Activated CD4-positive, CD25-positive, alpha-beta regulatory T cell treated with anti-CD3 and anti-CD28 coated beads, Interleukin-2, amount 50 U/mL, for 24 hours (primary cell): ENCODE results near the gene CRYAB.
"Not testable (repeated sequence)": the region's sequence is repeated elsewhere in the genome, so short reads cannot be mapped to it uniquely, and the experiment has no call there.

Experiments used
- ATAC-seq, 2 donors: fragments of 150-1000 bp; cut with Tn5 transposase; one replicate each; pipeline ENCODE4 v1.10.0; 2021; ENCODE audit warnings: mild to moderate bottlenecking in 1 of 2, moderate library complexity in 1 of 2

The CRYAB gene

DNA sequence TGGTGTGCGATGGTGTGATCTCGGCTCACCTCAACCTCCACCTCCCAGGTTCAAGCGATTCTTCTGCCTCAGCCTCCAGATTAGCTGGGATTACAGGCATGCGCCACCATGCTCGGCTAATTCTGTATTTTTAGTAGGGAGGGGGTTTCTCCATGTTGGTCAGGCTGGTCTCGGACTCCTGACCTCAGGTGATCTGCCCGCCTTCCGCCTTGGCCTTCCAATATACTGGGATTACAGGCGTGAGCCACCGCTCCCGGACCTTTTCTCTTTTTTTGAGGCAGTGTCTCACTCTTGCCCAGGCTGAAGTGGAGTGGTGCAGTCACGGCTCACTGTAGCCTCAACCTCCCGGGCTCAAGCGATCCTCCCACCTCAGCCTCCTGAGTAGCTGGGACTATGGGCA is 21.6 kb upstream of the CRYAB start:
- ATAC-seq = not testable (repeated sequence)

DNA sequence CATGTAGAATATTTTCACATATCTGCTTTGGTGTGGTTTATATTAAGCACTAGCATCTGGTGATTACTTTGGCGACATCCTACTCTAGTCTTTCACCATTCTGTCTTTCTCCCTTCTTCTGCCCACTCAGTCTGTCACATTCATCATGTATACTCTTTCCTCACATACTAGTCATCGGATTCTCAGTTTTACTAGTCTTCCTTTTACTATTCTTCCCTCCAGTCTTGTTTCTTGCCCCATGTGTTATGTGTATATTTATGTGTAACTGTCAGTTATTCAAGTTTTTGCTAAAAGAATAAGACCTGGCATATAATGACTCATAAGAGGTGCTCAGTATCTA is 21.0 kb upstream of the CRYAB start:
- ATAC-seq = peak; percentile 79 to 84

DNA sequence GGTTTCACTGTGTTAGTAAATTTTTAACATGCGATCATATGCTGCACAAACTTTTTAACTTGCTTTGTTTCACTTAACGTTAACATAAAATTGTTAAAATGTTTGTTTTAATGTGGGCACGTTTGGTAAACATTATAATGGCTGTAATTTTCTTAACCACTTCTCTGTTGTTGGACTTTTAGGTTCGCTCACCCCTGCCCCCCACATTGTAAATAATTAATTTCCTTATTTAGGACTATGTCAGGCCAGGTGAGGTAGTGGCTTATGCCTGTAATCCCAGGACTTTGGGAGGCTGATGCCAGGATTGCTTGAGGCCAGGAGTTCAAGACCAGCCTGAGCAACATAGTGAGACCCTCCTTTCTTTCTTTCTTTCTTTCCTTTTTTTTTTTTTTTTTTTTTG is 18.9 kb upstream of the CRYAB start:
- ATAC-seq = no peak

DNA sequence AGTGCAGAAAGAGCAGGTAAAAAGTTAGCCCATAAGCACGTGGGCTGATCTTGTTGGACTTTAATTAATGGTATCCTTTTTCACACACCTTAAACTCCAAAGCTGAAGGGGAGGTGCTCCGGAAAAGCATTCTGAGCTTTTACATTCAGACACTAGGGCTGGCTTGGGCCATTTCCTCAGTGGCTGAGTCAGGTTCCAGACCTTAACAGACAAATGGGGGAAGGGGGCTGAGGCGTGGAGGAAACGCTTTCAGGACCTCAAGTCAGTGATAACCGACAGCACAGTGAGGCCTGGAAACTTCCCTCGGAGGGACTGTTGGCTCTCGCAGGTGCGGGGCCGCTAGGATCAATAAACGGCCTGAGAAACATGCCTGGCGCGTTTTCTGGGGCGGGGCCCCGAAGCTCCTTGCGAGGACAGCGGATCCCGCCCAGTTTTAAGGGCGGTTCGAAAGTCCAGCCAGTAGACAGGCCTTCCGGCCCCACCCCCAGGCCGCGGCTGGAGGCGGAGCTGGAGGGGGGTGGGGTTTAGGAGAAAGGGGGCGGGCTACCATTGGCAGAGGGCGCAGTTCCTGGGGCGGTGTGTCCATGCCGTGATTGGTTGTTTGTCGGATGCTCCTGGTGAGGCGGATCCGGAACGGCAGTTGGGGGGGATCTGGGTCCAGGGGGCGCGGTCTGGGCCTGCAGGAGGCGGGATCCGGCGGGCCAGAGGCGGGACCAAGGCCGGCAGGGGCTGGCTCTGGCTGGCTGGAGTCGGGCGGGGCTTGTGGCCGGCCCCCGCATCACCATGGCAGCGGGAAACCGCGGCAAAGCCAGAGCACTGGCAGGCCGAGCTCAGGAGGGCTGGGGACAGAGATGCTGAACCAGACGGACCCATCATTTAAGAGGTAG is 15.2 kb upstream of the CRYAB start:
- ATAC-seq = peak; percentile 89 to 91

DNA sequence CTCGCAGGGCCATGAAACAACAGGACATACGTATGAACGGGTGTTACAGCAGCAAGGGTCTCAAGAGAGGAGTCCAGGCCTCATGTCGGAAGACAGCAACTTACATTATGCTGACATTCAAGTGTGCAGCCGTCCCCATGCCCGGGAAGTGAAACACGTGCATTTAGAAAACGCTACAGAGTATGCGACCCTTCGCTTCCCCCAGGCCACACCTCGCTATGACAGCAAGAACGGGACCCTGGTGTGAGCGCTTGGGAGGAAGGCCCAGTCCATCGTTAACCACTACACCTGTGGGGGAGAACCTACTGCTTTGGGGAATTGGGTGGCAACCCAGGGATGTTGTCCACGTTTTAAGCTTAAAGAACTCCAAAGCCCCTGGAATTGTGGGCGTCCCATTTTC is 14.4 kb upstream of the CRYAB start:
- no peak for ATAC-seq

DNA sequence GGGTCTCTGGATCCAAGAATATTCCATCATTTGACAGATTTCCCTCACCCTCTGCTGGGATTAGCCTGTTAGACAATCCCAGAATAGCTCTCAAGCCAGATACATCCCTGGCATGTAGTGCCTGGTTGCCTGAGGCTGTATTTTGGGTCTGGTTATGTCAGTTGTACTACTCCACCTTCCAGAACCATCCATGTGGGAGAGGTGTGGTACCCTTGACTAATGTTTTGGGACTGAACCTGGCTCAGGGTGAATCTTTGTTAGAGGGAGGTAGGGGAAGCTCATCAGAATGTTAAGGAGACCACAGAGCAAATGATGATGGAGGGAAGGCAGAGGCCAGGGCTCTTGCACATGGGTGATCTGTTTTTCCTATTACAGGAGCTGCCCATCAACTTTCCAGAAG is 12.4 kb upstream of the CRYAB start:
- no peak for ATAC-seq

DNA sequence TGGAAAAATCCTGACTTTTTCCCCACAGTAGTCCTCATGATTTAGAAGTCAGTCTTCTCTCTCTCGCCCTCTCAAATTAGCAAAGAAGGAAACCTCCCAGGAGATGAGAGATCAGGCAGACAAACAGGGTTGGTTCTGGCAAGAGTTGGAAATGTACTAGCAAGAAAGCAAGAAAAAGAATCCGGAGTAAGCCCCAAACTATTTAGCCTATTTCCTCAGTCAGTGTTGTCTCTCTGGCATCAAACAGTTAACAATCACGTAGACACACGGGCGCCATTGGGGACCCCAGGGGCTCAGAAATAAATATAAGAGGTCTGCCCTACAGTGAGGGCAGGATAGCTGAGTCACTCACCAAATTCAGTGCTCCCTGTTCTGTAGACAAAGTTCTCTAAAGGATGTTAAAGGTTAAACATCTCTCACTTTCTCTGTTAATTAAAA is 11.8 kb upstream of the CRYAB start:
- no peak for ATAC-seq

DNA sequence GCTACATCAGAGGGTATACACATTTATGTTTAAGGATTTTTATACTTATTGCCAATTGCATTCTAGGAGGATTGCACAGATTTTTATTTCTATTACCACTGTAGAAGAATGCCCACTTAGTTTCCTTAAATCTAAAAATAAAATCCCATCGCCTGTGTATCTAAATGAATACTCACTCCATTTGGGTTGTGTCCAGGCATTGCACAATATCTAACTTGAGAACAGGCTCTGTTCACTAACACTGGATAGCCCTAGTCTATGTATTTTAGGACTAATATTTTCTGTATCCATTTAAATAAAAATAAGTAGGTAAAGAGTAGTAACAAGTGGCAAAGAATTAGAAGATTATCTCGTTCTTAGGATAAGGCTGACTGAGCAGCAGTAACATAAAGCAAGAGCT is 11.2 kb upstream of the CRYAB start:
- ATAC-seq = no peak

DNA sequence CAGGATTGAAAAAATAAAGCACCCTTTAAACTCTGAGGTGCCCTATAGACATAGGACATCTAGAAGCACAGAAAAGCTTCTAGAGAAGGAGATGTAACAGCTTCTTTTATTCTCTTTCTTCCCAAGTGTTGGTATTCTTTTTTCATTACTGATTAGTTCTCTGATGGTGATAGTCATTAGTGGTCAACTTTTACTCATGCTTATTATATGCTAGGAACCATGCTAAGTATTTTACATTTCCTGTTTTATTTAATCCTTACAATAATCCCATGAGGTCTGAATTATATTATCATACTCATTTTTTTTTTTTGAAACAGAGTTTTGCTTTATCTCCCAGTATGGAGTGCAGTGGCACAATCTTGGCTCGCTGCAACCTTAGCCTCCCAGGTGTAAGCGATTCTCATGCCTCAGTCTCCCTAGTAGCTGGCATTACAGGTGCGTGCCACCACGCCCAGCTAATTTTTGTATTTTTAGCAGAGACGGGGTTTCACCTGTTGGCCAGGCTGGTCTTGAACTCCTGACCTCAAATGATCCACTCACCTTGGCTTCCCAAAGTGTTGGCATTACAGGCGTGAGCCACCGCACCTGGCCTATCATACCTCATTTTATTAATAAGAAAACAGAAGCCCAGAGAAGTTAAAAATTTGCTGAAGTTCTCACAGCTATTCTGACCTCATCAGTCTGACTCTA is 10.1 kb upstream of the CRYAB start:
- ATAC-seq = no peak

DNA sequence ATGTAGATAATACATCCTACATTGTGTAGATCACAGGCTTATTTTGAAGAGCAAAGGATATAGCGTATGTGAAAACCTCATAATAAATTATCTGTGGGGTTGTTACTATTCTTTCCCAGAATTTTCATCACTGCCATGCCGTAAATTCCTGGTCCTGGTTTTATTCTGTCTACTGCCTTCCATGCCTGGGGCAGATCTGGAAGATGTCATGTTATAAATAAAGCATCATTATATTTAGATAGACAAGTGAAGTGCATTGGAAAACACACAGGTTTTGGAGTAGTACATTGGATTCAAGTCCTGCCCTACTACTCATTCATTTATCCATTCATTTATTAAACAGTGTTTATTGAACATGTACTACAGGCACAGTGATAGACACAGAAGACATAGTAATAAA is 9.3 kb upstream of the CRYAB start:
- no peak for ATAC-seq

DNA sequence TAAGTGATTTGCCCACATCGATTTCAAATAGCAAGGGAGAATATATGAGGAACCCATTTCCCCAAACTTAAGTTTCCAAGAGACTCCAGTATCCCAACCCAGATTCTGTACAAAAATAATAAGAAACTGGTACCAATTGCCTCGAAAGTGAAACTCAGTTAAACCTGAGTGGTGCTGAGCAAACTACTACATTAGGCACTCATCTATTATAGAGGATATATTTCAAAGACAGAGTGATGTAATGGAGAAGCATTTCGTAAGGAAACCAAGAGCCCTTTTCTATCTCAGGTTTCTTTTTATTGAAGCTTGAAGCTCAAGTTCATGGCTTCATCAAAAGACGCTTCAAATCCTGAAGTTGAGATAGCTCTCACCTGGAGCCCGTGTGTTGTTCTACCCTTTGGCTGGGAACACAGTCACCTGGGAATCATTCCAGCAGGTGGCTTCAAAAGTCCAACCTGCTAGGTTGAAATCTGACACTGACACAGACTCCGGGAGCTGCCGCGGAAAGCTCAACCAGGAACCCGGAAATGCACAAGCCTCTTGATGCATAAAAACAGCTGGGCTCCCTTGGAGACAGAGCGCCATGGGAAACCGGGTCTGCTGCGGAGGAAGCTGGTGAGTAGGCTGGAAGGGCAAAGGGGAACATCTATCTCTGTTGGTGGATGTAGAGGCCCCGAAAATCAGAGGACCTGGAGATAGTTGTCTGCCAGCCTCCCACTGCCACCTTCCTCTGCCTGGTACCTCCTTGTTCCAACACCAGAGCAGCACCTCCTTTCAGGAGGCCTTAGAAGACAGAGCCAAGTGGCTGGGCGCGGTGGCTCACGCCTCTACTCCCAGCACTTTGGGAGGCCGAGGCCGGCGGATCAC is 7.1 kb upstream of the CRYAB start, which contains the start of gene C11orf52:
TSS of gene C11orf52 (plus strand) at position 524 of the 867 bp plus-strand sequence. CDS start at position 584, 60 bp downstream.
- no peak for ATAC-seq

DNA sequence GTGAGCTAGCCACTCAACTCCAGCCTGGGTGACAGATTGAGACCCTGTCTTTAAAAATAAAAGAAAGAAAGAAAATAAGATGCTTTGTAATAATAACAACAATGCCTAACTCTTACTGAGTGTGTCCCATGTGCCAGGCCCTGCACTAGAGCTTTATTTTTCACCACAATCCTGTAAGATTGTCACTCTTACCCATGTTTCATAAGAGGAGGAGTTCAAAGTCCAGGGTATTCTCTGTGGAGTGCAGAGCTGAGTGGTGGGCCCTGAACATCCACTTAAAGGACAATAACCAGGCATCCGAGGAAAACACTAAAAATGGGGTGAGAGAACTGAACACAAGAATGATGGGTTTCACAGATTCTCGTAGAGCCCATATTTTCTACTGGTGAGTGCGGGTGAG is 6.2 kb upstream of the CRYAB start:
- ATAC-seq = no peak

DNA sequence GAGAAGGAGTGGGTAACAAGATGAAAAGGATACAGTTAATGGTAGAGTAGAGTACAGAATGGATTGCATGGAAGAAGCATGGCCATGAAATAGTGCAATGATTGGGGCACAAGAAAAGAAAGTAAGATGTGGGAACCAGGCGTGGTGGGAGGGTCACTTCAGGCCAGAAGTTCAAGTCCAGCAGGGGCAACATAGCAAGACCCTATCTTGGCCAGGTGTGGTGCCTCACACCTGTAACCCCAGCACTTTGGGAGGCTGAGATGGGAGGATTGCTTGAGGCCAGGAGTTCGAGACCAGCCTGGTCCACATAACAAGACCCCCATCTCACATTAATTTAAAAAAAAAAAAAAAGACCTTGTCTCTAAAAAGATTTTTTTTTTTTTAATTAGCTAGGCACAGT is 5.7 kb upstream of the CRYAB start:
- no peak for ATAC-seq

DNA sequence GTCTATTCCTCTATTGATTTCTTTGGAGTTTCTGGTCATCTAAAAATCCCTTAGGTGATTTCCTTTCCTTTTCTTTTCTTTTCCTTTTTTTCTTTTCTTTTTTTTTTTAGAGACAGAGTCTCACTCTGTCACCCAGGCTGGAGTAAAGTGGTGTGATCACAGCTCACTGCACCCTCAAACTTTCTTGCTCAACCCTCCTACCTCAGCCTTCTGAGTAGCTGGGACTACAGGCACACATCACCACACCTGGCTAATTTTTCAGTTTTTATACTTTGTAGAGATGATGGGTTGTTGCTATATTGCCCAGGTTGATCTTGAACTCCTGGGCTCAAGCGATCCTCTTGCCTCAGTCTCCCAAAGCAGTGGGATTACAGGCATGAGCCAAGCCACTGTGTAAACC is 5.2 kb upstream of the CRYAB start:
- ATAC-seq = no peak

DNA sequence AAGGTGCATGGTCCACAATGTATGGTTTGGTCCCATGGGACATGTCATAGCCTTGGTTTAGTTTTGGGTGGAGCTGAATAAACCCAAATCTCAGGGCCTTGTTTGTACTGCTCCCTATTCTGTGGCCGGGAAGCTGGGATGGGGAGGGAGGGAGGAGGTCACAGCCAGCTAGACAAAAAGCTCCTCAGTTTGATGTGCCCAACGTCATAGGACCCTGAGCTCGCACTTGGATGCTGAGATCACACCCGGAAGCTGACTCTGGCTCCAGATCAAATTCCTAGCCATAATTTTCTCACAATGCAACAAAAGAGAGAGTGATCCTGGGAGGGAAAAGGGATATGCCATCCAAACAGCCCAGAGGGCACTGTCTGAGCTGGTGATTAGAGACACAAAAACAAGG is 2.4 kb upstream of the CRYAB start:
- ATAC-seq = no peak

DNA sequence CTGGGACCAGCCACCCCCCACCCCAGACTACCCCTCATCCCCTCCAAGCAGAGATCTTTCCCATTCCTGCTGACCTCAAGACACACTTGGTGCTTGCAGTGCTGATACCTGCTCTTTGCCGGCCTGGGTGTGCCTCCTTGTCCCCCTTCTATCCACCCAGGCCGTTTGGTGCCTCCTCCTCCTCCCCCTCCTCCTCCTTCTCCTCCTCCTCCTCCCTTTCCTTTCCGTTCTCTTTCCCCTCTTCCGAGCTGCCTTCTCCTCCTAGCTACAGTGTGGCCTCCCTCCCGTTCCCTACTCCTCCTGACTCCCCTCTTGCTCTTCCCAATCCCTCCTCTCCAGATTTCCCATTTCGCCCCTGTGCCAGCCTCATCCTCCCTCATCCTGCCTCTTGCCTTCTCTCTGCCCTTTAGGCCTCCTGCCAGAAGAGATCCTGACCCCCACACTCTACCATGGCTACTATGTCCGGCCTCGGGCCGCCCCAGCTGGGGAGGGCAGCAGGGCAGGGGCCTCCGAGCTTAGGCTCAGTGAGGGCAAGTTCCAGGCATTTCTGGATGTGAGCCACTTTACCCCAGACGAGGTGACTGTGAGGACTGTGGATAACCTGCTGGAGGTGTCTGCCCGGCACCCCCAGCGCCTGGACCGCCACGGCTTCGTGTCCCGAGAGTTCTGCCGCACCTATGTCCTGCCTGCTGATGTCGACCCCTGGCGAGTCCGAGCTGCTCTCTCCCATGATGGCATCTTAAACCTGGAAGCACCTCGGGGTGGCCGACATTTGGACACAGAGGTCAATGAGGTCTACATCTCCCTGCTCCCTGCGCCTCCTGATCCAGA is 1.7 kb upstream of the CRYAB start:
- ATAC-seq = no peak

DNA sequence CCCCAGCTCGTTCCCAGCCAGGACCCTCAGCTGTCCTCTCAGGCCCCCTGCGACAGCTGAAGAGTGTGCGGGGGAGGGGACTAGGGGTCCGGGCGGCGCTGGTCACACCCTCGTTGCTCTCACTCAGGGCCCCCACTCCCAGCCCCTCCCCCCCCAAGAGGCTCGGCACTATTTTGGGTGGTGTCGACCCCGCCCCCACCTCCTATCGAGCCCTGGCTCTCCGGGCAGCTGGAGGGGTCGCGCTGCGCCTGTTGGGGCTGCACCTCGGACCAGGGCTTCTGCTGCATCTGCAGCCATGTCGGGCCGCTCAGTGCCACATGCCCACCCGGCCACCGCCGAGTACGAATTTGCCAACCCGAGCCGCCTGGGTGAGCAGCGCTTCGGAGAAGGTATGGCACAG is 965 bp upstream of the CRYAB start, which contains the start of gene HSPB2:
TSS of gene HSPB2 (plus strand) at position 200 of the 400 bp plus-strand sequence. CDS start at position 296, 96 bp downstream.
- no peak for ATAC-seq

DNA sequence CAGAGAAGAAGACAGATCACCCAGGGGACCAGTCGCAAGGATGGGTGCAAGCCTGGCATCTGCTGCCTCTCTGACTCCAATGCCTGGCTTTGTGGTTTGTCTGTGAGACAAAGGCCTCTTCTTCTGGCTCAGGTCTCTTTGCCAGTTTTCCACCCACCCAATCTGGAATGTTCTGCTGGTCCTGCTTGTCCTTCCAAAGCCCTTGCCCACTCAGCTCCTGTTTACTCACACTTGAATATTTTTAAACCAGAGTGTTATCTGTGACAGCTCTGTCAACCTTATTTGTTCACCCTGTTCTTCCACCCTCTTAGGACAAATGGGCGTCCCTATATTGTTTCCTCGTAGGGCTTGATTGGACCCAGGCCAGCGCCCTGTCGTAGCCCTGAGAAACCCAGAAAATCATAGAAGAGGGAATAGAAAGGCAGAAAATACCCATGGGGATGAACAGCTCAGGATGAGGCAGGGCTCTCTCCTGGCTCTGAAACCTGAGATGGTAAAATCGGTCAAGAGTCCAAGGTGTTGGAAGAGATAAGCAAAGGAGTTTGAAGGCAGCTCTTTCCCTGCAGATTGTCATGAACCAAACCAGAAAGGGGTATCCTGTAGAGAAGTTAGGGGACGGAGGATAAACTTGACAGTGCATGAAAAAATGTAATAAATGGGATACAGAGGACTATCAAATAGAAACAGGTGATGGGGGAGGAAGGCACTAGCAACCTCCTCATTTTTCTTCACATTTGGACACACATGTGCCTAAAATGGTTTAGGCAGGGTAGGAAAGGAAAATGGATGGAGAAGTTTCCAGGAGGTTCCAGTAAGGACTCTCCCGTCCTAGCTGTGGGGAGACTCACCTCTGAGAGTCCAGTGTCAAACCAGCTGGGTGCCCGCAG is 651 bp downstream of the CRYAB start:
- ATAC-seq = no peak

DNA sequence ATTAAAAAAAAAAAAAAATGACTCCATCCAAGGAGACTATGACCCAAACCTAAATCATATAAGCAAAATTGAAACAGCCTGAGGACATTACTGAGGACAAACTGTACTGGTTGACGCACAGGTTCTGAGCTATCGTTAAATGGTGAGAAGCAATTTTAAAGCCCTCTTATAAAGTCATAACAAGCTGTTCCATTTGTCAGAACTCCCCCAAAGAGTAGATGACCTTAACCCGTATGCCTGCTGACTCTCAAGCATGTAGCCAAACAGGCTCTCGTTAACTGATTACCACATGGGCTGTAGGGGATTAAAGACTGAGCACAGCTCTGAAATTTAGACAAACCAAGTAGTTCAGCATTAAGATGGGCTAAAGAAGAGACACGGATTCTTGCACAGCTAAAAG is 2.2 kb downstream of the CRYAB start:
- ATAC-seq = no peak

DNA sequence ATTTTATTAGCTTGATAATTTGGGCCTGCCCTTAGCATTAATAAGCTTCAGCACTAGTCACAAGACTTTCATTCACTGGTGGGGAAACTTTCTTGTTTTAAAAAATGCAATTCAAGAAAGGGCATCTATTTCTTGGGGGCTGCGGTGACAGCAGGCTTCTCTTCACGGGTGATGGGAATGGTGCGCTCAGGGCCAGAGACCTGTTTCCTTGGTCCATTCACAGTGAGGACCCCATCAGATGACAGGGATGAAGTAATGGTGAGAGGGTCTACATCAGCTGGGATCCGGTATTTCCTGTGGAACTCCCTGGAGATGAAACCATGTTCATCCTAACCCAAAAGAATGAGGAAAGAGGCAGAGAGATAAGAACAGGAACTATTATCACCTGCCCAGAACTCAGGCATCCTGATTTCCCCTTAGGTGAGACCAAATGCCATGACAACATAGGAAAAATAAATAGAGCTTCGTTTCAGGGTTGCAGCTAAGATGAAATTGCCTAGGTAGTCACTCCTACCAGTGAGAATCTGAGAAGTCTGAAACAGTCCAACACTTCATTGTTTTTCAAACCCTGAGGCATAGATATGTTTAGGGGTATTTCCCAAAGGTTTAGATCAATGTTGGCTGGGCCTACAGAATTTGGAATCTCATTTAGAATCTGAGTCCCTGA is 2.8 kb downstream of the CRYAB start:
- ATAC-seq = no peak

DNA sequence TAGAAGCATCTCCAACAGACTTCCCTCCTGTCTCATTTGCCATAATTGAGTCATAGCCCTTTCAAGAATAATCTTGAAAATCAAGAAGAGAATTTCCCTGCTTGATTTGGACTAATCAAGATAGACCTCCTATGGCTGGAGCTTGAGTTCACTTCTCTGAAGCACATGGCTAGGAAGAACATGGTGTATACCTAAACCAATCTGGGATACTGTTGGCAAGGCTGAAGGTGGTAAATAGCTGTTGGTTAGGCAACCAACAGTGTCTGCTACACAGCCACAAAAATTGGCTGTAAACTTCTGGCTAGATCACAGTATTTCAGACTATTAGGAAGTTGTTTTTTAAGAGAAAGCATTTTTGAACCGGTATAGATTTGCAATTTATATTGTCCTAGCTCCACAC is 4.9 kb downstream of the CRYAB start:
- no peak for ATAC-seq
